T-helper 9 cell (primary cell): ENCODE measurements around the gene MBOAT7.
"Not testable (repeated sequence)": the region's sequence is repeated elsewhere in the genome, so short reads cannot be mapped to it uniquely, and the experiment has no call there.

Source experiments
- DNase-seq: peaks from one replicate; pipeline ENCODE4 v3.0.0-alpha.2; 2020
- total RNA-seq, 2 donors: gene quantifications; one replicate each; lab custom pipeline; 2026; lab: John Stamatoyannopoulos, UW

The MBOAT7 gene
- total RNA-seq, result 19.3 to 39.7 reads per million in 2 donors

DNA sequence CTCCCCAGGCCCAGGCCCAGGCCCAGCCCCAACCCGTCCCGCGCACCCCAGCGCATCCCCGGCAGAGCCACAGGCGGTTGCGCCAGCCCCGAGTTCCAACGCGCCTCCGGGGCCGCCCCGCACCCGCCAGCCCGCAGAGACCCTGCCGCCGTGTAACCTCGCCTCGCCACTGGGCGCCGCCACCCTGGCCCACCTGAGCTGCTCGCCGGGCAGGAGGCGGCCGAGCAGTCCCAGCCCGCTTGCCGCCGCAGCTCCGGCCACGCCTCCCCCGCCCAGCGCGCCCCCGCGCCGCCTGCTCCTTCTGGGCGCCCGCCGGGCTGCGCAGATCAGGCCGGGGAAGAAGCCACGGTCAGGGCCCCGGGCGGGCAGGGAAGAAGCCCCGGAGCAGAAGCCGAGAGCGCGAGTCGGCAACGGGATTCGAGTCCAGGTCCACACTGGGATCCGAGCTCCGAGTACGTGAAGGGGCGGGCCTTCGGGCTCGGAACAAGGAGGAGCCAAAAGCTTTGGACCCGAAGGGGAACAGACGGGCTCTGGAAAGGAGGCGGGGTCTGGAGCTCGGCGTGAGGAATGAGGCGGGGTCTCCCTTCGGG is at the start of gene MBOAT7:
Gene MBOAT7, minus strand, starts transcription at position 436 of the 590 bp plus-strand sequence. CDS start 1,072 bp downstream, outside the sequence.
- DNase-seq, result peak; percentile 52

- DNase-seq, result no peak
Observed at GRCh38 chr19:54233941-54234340, 44.6 kb upstream of the MBOAT7 start.

DNA sequence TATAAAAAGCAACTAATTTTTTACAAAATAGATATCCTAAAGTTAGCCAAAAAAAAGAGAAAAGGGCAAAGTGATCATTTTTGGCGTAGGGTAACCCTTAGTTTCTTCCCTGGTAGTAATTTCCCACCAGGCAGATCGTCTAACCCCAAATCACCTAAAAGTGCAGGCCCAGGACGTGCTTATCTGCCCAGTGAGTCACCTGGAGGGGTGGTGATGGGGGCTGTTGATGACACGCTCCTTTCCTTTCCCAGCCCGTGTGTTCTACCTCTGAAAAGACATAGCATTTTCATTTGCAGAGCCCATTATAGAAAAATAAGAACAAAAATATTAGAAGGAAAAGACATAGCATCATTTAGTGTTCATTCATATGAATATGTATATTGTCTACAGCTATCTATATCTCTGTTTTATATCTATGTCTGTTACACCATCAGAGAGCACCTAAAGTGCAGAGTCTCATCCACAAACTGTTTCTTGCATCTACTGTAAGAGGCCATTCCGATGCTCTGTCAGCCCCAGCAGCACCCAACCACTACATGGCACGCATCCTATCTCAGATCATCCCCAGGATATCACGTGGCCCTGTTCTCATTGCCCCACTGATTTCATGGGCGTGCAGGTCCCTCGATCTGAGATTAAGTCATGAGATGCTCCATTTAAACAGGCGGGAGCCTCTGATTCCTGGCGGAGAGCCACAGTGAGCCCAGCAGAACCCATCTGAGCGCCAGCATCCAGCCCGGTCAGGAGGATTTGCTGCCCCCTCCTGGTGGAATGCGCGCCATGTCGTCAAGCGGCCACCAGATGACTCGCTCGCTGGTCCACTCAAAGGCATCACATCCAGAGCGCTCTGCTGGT is 41.9 kb upstream of the MBOAT7 start:
- peak; percentile 92 for DNase-seq

DNA sequence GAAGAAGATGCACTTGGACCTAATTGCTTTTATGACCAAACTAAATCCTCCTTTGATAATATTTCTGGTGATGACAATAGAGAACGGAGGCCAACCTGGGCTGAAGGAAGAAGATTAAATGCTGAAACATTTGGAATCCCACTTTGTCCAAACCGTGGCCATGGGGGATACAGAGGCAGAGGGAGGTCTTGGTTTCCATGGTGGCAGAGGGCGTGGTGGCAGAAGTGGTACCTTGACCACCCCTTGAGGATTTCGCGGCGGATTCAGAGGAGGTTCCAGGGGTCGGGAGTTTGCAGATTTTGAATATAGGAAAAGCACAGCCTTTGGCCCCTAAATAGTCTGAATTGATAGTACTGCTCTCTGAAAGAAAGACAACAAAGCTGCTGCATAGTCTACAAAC is 40.7 kb upstream of the MBOAT7 start:
- no peak for DNase-seq

GRCh38 chr19:54229146-54229545 is 39.8 kb upstream of the MBOAT7 start:
- no peak for DNase-seq

DNA sequence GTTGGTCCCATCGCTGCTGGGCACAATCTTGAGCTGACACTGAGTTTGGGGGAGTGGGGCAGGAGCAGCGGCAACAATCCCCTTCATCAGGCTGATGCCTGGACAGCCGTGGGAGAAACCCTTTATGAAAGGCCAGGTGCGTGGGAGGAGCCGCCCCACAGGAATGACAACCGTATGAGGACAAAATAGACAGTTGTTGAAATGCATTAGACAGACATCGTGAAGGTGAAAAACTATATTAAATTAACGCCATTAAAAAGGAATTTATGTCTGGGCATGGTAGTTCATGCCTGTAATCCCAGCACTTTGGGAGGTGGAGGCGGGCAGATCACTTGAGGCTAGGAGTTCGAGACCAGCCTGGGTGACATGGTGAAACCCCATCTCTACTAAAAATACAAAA is 35.2 kb upstream of the MBOAT7 start:
- DNase-seq, result not testable (repeated sequence)

DNA sequence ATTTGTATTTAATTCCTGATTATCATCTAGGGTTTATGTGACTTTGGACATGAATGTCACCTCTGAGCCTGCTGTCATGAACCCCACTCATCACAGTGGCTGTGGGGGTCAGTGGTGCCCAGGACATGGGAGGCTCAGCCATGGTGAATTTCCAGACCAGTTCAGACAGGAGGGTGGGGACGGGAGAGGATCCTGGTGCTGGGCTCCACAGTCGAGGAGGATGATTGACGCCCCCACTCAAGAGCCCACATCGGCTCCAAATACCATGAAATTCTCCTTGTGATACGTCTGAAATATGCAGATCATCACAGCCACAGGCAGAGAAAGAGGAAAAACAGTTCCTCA is 34.5 kb upstream of the MBOAT7 start:
- DNase-seq, result not testable (repeated sequence)

GRCh38 chr19:54223277-54223936 is 34.0 kb upstream of the MBOAT7 start:
- DNase-seq, result not testable (repeated sequence)

- DNase-seq, result not testable (repeated sequence)
Observed at GRCh38 chr19:54222474-54223276, 33.3 kb upstream of the MBOAT7 start, which contains the start of gene LILRB3. TSS of gene LILRB3 (minus strand) at chr19:54223007. CDS start at chr19:54222976, 31 bp downstream.

- not testable (repeated sequence) for DNase-seq
Observed at GRCh38 chr19:54221947-54222346, 32.6 kb upstream of the MBOAT7 start.

DNA sequence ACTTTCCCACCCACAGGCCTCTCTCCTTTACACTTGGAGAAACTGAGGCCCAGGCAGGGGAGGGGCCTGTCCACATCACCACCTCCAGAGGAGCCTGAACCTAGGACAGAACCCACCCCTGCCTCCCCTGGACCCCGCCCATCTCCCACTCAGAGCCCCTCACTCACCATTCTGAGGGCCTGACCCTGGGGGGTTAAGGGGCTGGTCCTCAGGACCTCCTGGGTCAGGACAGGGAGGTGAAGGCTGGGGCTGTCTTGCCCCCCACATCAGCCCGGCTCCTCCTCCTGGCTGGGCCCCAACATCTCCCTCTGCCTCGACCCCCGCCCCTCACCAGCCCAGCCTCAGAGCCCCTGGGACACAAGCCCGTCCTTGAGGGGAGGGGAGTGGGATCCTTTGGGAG is 30.3 kb upstream of the MBOAT7 start:
- not testable (repeated sequence) for DNase-seq

DNA sequence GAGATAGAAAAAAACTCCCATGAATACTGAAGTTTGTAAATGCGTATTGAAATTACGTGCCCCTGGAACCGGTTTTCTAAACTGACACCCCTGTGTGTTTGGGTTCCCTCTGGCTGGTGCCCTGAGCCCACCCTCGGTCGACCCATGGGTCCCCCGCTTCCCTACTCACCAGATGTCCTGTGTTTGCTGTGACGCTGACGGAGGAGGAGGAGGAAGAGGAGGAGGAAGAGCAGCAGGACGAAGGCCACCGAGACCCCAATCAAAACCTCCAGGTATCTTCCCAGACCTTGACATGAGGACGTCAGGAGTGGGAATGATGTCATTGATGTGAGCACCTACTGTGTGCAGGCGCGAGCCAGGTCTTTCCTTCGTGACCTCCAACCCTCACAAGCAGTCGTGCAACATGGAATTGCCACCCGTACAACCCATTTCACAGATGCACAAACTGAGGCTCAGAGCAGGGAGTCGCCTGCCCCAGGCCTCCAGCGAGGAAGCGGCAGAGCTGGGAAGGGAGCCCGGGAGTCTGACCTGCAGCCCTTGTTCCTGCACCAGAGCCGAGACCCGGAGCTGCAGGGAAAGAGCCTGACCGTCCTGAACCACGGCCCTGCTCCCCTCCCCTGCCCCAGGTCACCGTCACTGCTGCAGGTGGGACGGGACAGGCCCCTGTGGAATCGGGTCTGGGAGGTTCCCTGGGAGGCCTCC is 29.7 kb upstream of the MBOAT7 start:
- DNase-seq, result no peak

DNA sequence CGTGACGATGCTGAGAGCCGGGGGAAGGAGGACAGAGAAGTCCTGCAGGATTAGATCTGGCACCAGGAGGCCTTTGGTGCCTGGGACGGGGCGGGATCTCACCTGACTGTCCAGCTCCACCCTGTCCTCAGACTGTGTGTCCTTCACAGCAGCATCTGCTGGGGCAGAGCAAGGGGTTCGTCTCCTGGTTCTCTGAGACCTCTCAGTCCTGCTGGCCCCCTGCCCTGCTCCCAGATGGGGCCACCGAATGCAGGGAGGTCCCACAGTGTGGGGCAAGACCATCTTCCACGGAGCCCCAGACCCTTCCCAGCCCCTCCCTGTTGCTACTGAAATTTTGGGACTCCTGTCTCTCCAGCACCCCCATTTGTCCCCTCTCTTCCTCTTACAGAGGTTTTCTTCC is 28.9 kb upstream of the MBOAT7 start:
- DNase-seq, result no peak

GRCh38 chr19:54217517-54218247 is 28.3 kb upstream of the MBOAT7 start:
- DNase-seq, result not testable (repeated sequence)

- DNase-seq, result no peak
Observed at GRCh38 chr19:54216869-54217268, 27.5 kb upstream of the MBOAT7 start.

GRCh38 chr19:54214734-54215133 is 25.4 kb upstream of the MBOAT7 start:
- not testable (repeated sequence) for DNase-seq

- DNase-seq, result not testable (repeated sequence)
Observed at GRCh38 chr19:54214217-54214616, 24.8 kb upstream of the MBOAT7 start.

- DNase-seq, result no peak
Observed at GRCh38 chr19:54211235-54211634, 21.9 kb upstream of the MBOAT7 start.

GRCh38 chr19:54209811-54210494 is 20.6 kb upstream of the MBOAT7 start:
- no peak for DNase-seq

DNA sequence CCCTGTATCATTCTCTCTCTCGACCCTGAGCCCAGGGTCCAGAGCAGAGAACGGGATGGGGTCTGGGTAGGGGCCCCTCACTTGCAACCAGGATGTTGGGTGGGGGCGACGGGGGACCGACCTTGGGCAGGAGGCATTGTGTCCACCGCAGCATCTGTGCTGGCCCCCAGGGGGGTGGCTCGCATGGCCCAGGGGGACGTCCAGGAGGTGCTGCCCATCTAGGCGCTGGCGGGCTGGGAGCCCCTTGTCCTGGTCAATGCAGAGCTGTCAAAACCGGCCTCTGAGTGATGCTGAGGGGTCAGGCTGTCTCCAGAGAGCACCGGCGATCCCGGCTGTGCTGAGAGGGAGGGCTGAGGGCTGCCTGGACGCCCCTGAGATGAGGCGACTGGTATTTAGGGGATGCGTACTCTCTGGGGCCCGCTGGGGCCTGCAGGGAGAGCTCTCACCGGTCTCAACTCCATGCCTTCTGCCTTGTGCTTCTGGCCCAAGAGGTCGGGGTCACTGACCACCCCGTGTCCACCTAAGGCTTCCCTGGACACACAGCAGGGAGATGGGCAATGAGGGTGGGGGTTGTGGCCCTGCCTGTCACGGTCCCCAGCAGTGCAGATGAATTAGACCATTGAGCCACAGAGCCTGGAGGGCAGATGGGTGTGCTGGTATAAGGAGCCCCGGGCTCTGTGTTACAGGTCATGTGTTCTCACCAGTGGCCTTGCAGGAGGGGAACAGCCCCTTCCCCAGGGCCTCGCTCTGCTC is 19.9 kb upstream of the MBOAT7 start:
- no peak for DNase-seq
